GM18498 (cell line): Measurements from ENCODE around the gene ENTHD1.
A peak's percentile ranks its signal among the peaks of the same experiment; 100 is the strongest.

Source experiments
- ATAC-seq: cut with Tn5 transposase; IDR thresholded peaks from one replicate; pipeline ENCODE4 v1.9.1; 2021; ENCODE audit warnings: mild to moderate bottlenecking, moderate library complexity; ENCODE audit not compliant: unreplicated experiment

Gene ENTHD1

GRCh38 chr22:39800790-39801520 is 92.6 kb downstream of the ENTHD1 start:
- ATAC-seq = no peak

- no peak for ATAC-seq
Observed at GRCh38 chr22:39797528-39798147, 95.9 kb downstream of the ENTHD1 start.

DNA sequence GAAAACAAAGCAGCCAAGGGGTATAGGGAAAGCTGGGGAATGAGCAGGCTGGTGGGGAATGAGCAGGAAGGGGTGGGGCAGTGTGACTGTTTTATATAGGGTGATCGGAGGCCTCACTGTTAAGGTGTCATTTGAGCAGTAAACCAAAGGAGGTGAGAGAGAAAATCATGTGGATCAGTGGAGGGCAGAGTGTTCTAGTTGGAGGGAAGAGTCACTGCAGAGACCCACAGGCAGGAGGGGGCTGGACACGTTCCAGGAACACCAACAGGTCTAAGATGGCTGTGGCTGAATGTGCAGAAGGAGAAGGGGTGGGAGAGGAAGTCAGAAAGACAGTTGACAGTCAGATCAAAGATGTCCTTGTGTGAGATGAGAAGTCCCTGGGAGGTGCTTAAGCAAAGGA is 103.8 kb downstream of the ENTHD1 start:
- ATAC-seq = no peak

GRCh38 chr22:39785232-39785631 is 108.3 kb downstream of the ENTHD1 start:
- no peak for ATAC-seq

DNA sequence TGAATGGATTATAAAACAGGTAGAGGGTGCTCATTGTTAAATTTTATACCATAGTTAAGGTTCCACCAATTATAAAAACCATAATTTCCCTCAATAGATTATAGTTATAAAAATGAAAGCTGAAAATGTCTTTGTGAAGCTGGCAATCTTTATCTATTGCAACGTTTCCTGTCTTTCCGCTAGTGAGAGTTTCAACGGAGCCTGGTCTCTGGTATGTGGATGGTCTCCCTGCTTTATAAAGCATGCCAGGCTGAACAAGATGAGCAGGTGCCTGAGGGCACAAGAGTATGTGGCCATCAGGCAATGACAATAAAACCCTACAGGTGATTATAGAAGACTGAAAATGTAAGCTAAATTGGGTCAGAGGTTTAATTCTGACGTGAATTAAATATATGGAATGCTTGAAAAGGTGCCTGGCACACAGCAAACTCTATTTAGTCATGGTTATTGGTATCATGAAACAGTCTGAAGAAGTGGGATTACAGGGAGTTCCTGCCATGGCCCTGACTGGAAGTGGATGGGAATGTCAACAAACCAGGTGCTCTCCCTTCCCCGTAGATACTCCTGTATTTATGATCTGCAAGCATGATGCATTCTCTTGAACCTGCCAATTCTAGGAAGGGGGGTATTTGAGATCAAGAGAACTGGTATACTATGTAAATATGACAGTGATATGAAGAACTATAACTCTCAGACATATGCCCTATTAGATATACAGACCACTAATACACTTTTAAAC is 115.7 kb downstream of the ENTHD1 start:
- no peak for ATAC-seq

- no peak for ATAC-seq
Observed at GRCh38 chr22:39776295-39777009, 117.1 kb downstream of the ENTHD1 start.

DNA sequence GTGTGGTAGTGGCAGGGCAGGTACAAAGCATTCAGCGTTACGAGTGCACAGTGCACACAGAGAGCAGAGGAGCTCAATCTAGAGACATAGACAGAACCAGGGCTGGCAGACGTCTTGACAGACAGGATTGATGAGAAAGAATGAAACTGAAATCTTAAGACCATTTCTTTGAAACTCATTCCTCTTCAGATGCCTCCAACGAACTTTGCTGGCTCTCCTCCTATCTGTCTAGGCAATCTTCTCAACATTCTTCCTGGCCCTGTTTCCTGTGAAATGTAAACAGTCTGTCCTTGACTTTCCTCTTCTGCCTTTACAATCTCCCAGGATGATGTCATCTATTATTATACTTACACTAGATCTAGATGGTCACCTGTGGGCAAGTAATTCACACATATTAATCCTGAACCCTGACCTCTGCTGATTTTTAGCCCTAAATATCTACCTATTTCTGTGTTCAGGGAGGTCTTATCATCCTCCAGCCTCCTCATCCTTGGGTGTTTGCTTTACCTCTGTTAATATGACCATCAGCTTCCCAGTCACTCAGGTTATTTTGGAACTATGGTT is 119.5 kb downstream of the ENTHD1 start:
- ATAC-seq = peak; percentile 82

DNA sequence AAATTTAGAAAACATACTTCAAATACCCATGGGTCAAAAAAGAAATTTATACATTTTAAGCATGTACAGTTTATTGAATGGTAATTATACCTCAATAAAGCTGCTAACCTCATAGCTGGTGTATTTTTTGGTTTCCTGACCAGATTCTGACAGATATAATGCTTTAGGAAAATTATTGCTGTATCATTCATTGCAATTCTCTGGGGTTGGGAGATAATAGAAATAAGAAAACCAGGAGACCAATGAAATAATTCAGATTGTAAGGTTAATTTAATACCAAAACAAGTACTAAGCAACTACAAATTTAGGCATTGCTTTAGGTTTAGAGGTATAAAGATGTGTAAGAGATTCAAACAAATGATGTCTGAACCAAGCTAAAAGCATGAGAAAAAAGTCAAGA is 120.1 kb downstream of the ENTHD1 start:
- ATAC-seq = no peak

- no peak for ATAC-seq
Observed at GRCh38 chr22:39771486-39771885, 122.1 kb downstream of the ENTHD1 start.

DNA sequence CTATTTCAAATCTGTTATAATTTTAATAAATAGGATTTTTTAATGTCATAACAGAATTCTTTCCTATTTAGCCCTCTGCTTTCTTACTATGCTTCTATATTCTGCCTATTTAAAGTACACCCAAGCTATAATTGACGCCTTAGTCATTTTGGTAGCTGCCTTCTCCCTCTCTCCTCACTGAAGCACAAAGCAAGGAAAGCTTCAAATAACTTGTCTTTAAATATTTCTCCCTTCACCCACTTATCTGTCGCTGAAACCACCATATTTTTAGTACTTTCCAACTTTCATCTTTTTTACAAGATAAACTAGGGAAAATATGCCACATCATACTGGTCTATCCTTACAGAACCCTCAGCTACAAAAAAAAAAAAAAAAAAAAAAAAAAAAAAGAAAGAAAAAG is 127.9 kb downstream of the ENTHD1 start:
- no peak for ATAC-seq

DNA sequence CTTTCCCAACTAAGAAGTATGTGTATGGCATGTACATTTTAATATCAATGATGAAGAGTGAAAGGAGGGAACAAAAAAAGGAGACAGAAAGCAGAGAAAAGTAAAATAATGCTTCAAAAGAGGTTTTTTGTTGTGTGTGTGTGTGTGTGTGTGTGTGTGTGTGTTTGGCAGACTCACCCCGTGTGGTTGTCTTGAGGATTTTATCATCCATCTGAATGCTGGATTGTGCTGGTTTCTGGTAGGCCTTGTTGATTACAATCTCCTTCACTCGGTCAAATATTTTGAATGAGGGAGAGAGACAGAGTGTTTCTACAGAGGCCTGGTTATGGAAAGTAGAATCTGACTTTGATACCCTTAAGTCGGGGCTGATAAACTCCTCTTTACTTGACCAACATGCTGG is 128.5 kb downstream of the ENTHD1 start:
- no peak for ATAC-seq

DNA sequence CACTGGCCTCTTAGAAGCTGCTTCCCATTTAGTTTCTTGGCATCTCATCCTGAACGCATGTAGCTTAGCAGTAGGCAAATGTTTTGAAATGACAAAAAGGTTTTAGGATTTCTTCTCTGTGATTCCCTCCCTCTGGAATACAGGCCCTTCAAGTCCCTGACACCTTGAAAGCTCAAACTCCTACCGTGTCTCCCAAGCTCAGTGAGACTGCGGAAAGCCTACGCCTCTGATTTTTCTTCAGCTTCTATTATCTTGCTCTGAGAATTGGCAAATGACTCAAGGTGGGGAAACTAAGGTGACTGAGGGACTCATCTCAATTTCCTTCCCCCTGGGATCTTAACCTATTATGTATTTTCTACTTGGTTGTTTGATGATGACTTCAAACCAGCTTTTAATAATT is 130.3 kb downstream of the ENTHD1 start:
- ATAC-seq = no peak

DNA sequence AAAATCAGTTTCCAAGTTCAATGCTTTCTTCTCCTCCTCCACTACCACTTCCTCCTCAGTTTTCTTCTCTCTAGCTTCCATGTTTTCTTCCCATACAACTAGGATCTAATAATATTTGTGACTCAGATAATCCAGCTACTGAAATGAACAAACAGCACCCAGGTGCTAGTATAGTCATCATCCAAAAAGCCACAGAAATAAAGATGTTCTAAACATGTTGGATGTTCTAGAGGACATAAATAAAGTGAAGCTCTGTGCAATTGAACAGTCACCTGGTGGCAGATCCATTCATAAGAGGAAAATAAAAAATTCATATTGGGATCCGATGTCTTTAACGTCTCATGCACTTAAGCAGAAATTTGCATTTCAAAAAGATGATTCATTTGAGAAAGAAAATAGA is 142.8 kb downstream of the ENTHD1 start:
- ATAC-seq = no peak

GRCh38 chr22:39748877-39749276 is 144.7 kb downstream of the ENTHD1 start:
- ATAC-seq = no peak

- no peak for ATAC-seq
Observed at GRCh38 chr22:39746600-39747262, 146.8 kb downstream of the ENTHD1 start.

- ATAC-seq = no peak
Observed at GRCh38 chr22:39745789-39746188, 147.8 kb downstream of the ENTHD1 start.

GRCh38 chr22:39744353-39744752 is 149.2 kb downstream of the ENTHD1 start:
- ATAC-seq = no peak

GRCh38 chr22:39743935-39744334 is 149.6 kb downstream of the ENTHD1 start:
- ATAC-seq = no peak

GRCh38 chr22:39739338-39740027 is 154.1 kb downstream of the ENTHD1 start:
- ATAC-seq = no peak

GRCh38 chr22:39738746-39739145 is 154.8 kb downstream of the ENTHD1 start:
- no peak for ATAC-seq
